K562 (cell line): ENCODE measurements around the gene CATSPER3. TPM values are rescaled to one million over a fixed set of nuclear protein-coding genes. Genes with fewer than 3 reads are reported as not detected.

Experiments
- ATAC-seq: fragments of 200-7000 bp; cut with Tn5 transposase; 3 replicates; pipeline ENCODE4 v1.9.1; 2020; ENCODE audit warnings: moderate library complexity
- BruUV-seq: library from RNA; stranded (reverse); fragments of 400-500 nt; replicated peaks from 2 replicates; lab custom pipeline; 2021; lab: Mats Ljungman, UMichigan
- CTCF ChIA-PET: fragments of 300-600 bp; formaldehyde crosslinking; extraction: SDS; loops from one replicate; lab custom pipeline; 2021; ENCODE audit warnings: low intra/inter-chr PET ratio; lab: Yijun Ruan, JAX
- POLR2A ChIA-PET: fragments of 300-600, 350-650 bp; sonication (Branson Sonifier 250); formaldehyde crosslinking; extraction: SDS; loops from one replicate; lab custom pipeline; 2021; ENCODE audit warnings: antibody characterized with exemption, inconsistent platforms; lab: Yijun Ruan, JAX
- DNase-seq, 4 experiments: peaks; one replicate each; pipeline versions ENCODE4 v3.0.0 to v3.0.0-alpha.2; 2011 to 2018; ENCODE audit warnings: low spot score in 3 of 4, mixed read lengths in 3 of 4; ENCODE audit errors: extremely low read depth in 1 of 4
- FAIRE-seq: peaks from 2 replicates; lab custom pipeline; 2011; peaks lifted over from hg19 to GRCh38; lab: Jason Lieb, UNC
- H2AFZ ChIP-seq: 2 replicates; pipeline ENCODE4 v1.6.0; 2011; ENCODE audit warnings: low read depth, low read length, control low read depth, inconsistent platforms
- H3K27ac ChIP-seq: fragments of 200-600 bp; 3 replicates; pipeline ENCODE4 v1.8.0; 2011; ENCODE audit warnings: low read depth, mild to moderate bottlenecking, control low read depth, inconsistent platforms, low read length, moderate library complexity, mixed read lengths; ENCODE audit errors: extremely low read depth
- H3K27me3 ChIP-seq, 2 experiments: fragments of 300-600 bp in 1 of 2; 2 replicates in 1 of 2; 3 replicates in 1 of 2; pipeline versions ENCODE4 v1.6.0 to v1.8.0; 2011; ENCODE audit warnings: inconsistent platforms in 2 of 2, low read length in 2 of 2, mild to moderate bottlenecking in 1 of 2, mixed read lengths in 1 of 2, moderate library complexity in 1 of 2; ENCODE audit not compliant: control insufficient read depth in 2 of 2, insufficient read depth in 2 of 2
- H3K36me3 ChIP-seq: fragments of 300-600 bp; 3 replicates; pipeline ENCODE4 v1.8.0; 2011; ENCODE audit warnings: mild to moderate bottlenecking, low read length, inconsistent platforms; ENCODE audit not compliant: control insufficient read depth, insufficient read depth
- H3K4me1 ChIP-seq, 2 experiments: fragments of 200-600 bp in 1 of 2; replicated peaks in 1 of 2; 2 replicates in 1 of 2; 3 replicates in 1 of 2; pipeline versions ENCODE4 v1.5.1 to v1.8.0; 2011; ENCODE audit warnings: inconsistent platforms in 2 of 2, low read length in 2 of 2, mild to moderate bottlenecking in 1 of 2, mixed read lengths in 1 of 2, moderate library complexity in 1 of 2; ENCODE audit not compliant: control insufficient read depth in 2 of 2, insufficient read depth in 2 of 2
- H3K4me2 ChIP-seq: 2 replicates; pipeline ENCODE4 v1.6.1; 2011; ENCODE audit warnings: low read length, control low read depth, inconsistent platforms, mixed read lengths; ENCODE audit not compliant: insufficient read depth
- H3K4me3 ChIP-seq: fragments of 200-600 bp; sonication (generic), shearing (Covaris generic); 2 replicates; pipeline ENCODE4 v1.5.1; 2016; ENCODE audit warnings: control low read depth, inconsistent platforms
- H3K79me2 ChIP-seq: fragments of 200-600 bp; 3 replicates; pipeline ENCODE4 v1.8.0; 2011; ENCODE audit warnings: low read length, inconsistent platforms; ENCODE audit not compliant: control insufficient read depth, insufficient read depth
- H3K9ac ChIP-seq, 2 experiments: 2 replicates each; pipeline versions ENCODE4 v1.6.0 to v1.6.1; 2011; ENCODE audit warnings: low read depth in 2 of 2, low read length in 2 of 2, control low read depth in 1 of 2, inconsistent platforms in 1 of 2, mild to moderate bottlenecking in 1 of 2, mixed read lengths in 1 of 2; ENCODE audit not compliant: insufficient read depth in 1 of 2
- H3K9me1 ChIP-seq: one replicate; pipeline ENCODE4 v1.6.0; 2011; ENCODE audit warnings: inconsistent platforms, mild to moderate bottlenecking, low read length, moderate library complexity; ENCODE audit not compliant: control insufficient read depth, insufficient read depth
- H3K9me3 ChIP-seq: replicated peaks from 2 replicates; pipeline ENCODE4 v1.5.1; 2011; ENCODE audit warnings: low read depth, low read length, inconsistent platforms; ENCODE audit not compliant: control insufficient read depth, insufficient read depth
- H4K20me1 ChIP-seq: replicated peaks from 2 replicates; pipeline ENCODE4 v1.6.1; 2011; ENCODE audit warnings: low read length, inconsistent platforms, mixed read lengths; ENCODE audit not compliant: control insufficient read depth, insufficient read depth
- AFF1 ChIP-seq, 2 experiments: fragments of 450-650 bp; IDR thresholded peaks; 2 replicates each; pipeline ENCODE4 v1.6.1; 2018; ENCODE audit warnings: mild to moderate bottlenecking in 2 of 2, low read depth in 1 of 2; ENCODE audit not compliant: partially characterized antibody in 2 of 2
- ETV5 ChIP-seq: sonication (generic); formaldehyde crosslinking; IDR thresholded peaks from 2 replicates; pipeline ENCODE4 v1.4.0; 2020; ENCODE audit warnings: low read depth, mild to moderate bottlenecking, missing genetic modification reagents
- EZH2 ChIP-seq: IDR thresholded peaks from 2 replicates; pipeline ENCODE4 v1.6.1; 2012; ENCODE audit warnings: low read depth, mild to moderate bottlenecking, inconsistent platforms, low read length, borderline replicate concordance
- HDAC2 ChIP-seq: fragments of 450-650 bp; IDR thresholded peaks from 2 replicates; pipeline ENCODE4 v1.6.1; 2016; ENCODE audit warnings: mild to moderate bottlenecking
- MBD2 ChIP-seq: sonication (generic); IDR thresholded peaks from 2 replicates; pipeline ENCODE4 v1.6.1; 2016; ENCODE audit warnings: low read depth, borderline replicate concordance
- POLR2A ChIP-seq: fragments of 450-650 bp; conservative IDR thresholded peaks from 2 replicates; pipeline ENCODE4 v1.6.1; 2016
- ZNF316 ChIP-seq: fragments of 450-650 bp; IDR thresholded peaks from 2 replicates; pipeline ENCODE4 v1.6.1; 2016
- WGBS: fragments of 100-300 bp; shearing (Covaris generic); methylation state at CpG from one replicate; pipeline ENCODE4 v1.1.6; 2016; ENCODE audit warnings: low coverage, mixed read lengths; ENCODE audit not compliant: insufficient coverage; ENCODE audit errors: missing lambda C conversion rate; 5-methylcytosine and 5-hydroxymethylcytosine counted together
- in situ Hi-C: fragments of 300-500 bp; cut with MboI; formaldehyde crosslinking; loops from 4 replicates; pipeline ENCODE4 v1.15.0; 2018; ENCODE audit warnings: inconsistent platforms, mixed read lengths
- intact Hi-C: fragments of 100-400 bp; cut with micrococcal nuclease; formaldehyde crosslinking; loops from 2 replicates; pipeline ENCODE4 v1.14.2; 2022
- polyA plus RNA-seq, 8 experiments: library from polyadenylated mRNA; depleted of rRNA in 4 of 8; stranded (reverse) in 5 of 8; unstranded in 3 of 8; fragments of >200 nt; fragmentation: Nextera tagmentation in 2 of 8; fragmentation: Illumina TruSeq in 1 of 8; extraction: Ambion mirVana in 2 of 8; extraction: Trizol in 1 of 8; gene quantifications; 2 replicates each; pipeline versions ENCODE4 v1.2.1 to v1.2.3, GENCODE V29; 2011 to 2014; ENCODE audit warnings: inconsistent platforms in 1 of 8, missing spikeins in 1 of 8
- total RNA-seq, 7 experiments: library from RNA; depleted of rRNA in 6 of 7; stranded (reverse); fragments of >200 nt in 6 of 7; fragmentation: Illumina TruSeq in 2 of 7; extraction: Trizol in 2 of 7; gene quantifications; 2 replicates each; pipeline versions ENCODE4 v1.2.1 to v1.2.3, GENCODE V29; 2011 to 2021; ENCODE audit warnings: low replicate concordance in 1 of 7

Gene CATSPER3
- total and polyA plus RNA-seq, 9 of the 15 experiments (the other 6 are each of a cell fraction or from before 2014, with no cell fraction given), result 0.14 to 1.5 (median 0.49) TPM

DNA sequence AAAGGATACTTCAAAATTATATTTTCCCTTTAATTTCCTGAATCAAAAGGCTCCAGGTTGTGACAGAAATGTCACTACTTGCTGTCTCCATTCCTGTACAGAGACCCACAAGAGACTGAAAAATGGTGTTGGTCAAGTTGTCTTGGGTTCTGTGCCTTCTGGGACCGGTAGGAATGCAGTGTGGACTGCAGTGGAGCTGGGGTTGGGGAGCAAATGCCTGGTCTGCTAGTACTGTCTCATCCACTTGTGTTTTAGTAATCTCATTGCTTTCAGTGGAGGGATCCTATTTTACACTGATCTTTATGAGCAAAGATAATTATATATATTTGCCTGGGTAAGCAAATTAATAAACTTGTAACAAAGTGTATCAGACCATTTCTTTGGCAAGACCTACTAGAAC lies 24.2 kb upstream of the CATSPER3 start:
- POLR2A ChIA-PET, result interaction anchor here (0.6 kb wide), 2 partner anchors 32 to 930 kb away, joined by 3 read pairs; no protein-coding TSS in a partner anchor
- H2AFZ ChIP-seq, result no peak overlapping the region
- peak; percentile 69 for ATAC-seq
- H3K36me3 ChIP-seq, result no peaks in the 10 kb centered on the region
- H4K20me1 ChIP-seq, result no peaks in the 10 kb centered on the region
- H3K27ac ChIP-seq, result no peak overlapping the region
- in situ Hi-C loops (no loop called here), intact Hi-C loops (no loop called here)
- no peaks in the 10 kb centered on the region for H3K4me1 ChIP-seq
- H3K9me1 ChIP-seq, result no peaks in the 10 kb centered on the region
- BruUV-seq, result no TSS peak
- no peak for DNase-seq
- no peaks in the 10 kb centered on the region for H3K9me3 ChIP-seq
- H3K79me2 ChIP-seq, result no peaks in the 10 kb centered on the region
- WGBS, result 33% methylated on average over 1 of the region's 1 CpG
- TF ChIP-seq ETV5, result no peak
- no peak for TF ChIP-seq AFF1 (IDR thresholded peaks at IDR 0.05; ENCODE audit: low read depth in 1 of 2, partially characterized antibody in 2 of 2)
- no peak for TF ChIP-seq HDAC2
- TF ChIP-seq POLR2A, result no peak
- TF ChIP-seq EZH2, result no peak
- peak; percentile 40; the same call in 1 of the 2 replicates for TF ChIP-seq ZNF316
- no peak for TF ChIP-seq MBD2
- FAIRE-seq, result no peak
- no peak overlapping the region for H3K4me3 ChIP-seq
- no peak overlapping the region for H3K4me2 ChIP-seq
- CTCF ChIA-PET, result no interaction called here
- no peak overlapping the region for H3K9ac ChIP-seq
- H3K27me3 ChIP-seq, result no peaks in the 10 kb centered on the region
